Raji (cell line): Measurements from ENCODE around the gene CADPS2.

Source experiments
- POLR2A ChIP-seq: IDR thresholded peaks from 2 replicates; pipeline ENCODE4 v1.6.1; 2011; ENCODE audit warnings: low read depth, low read length, control low read depth; ENCODE audit not compliant: insufficient read depth

Gene CADPS2

GRCh38 chr7:122831436-122831835, 54.8 kb downstream of the CADPS2 start:
- no peak for TF ChIP-seq POLR2A

- TF ChIP-seq POLR2A: no peak
Observed at GRCh38 chr7:122829962-122830361, 56.3 kb downstream of the CADPS2 start.

- no peak for TF ChIP-seq POLR2A
Observed at GRCh38 chr7:122827763-122828162, 58.5 kb downstream of the CADPS2 start.

GRCh38 chr7:122813845-122814244, 72.4 kb downstream of the CADPS2 start:
- TF ChIP-seq POLR2A: no peak

GRCh38 chr7:122803851-122804250, 82.4 kb downstream of the CADPS2 start:
- no peak for TF ChIP-seq POLR2A

- no peak for TF ChIP-seq POLR2A
Observed at GRCh38 chr7:122803323-122803722, 82.9 kb downstream of the CADPS2 start.

- TF ChIP-seq POLR2A: no peak
Observed at GRCh38 chr7:122802301-122802751, 83.9 kb downstream of the CADPS2 start.

- TF ChIP-seq POLR2A: no peak
Observed at GRCh38 chr7:122791959-122792545, 94.2 kb downstream of the CADPS2 start.

GRCh38 chr7:122790591-122790990, 95.7 kb downstream of the CADPS2 start:
- TF ChIP-seq POLR2A: no peak

- no peak for TF ChIP-seq POLR2A
Observed at GRCh38 chr7:122790132-122790531, 96.1 kb downstream of the CADPS2 start.

GRCh38 chr7:122789156-122789555, 97.1 kb downstream of the CADPS2 start:
- no peak for TF ChIP-seq POLR2A

GRCh38 chr7:122770686-122771335, 115.4 kb downstream of the CADPS2 start:
- TF ChIP-seq POLR2A: no peak

- TF ChIP-seq POLR2A: no peak
Observed at GRCh38 chr7:122768827-122769226, 117.4 kb downstream of the CADPS2 start.

GRCh38 chr7:122767339-122767738, 118.9 kb downstream of the CADPS2 start:
- no peak for TF ChIP-seq POLR2A

- TF ChIP-seq POLR2A: no peak
Observed at GRCh38 chr7:122766593-122766992, 119.7 kb downstream of the CADPS2 start.

- no peak for TF ChIP-seq POLR2A
Observed at GRCh38 chr7:122764902-122765301, 121.4 kb downstream of the CADPS2 start.

GRCh38 chr7:122764020-122764419, 122.2 kb downstream of the CADPS2 start:
- TF ChIP-seq POLR2A: no peak
